HFF-Myc (cell line): Measurements from ENCODE around the gene AAGAB.
A peak's percentile ranks its signal among the peaks of the same experiment; 100 is the strongest.
"Not testable (repeated sequence)": the region's sequence is repeated elsewhere in the genome, so short reads cannot be mapped to it uniquely, and the experiment has no call there.

Source experiments
- DNase-seq: peaks from one replicate; pipeline ENCODE4 v3.0.0-alpha.2; 2011; ENCODE audit warnings: low read depth; ENCODE audit errors: extremely low read depth
- H3K4me3 ChIP-seq: replicated peaks from 2 replicates; pipeline ENCODE4 v1.5.1; 2011; ENCODE audit warnings: low read depth, mild to moderate bottlenecking, control low read depth, low read length
- CTCF ChIP-seq: IDR thresholded peaks from 2 replicates; pipeline ENCODE4 v1.5.1; 2012; ENCODE audit warnings: mild to moderate bottlenecking, low read depth, low read length, control low read depth; ENCODE audit errors: missing control alignments

The AAGAB gene

GRCh38 chr15:67266870-67267269 is 12.4 kb upstream of the AAGAB start:
- no peak overlapping the region for H3K4me3 ChIP-seq
- no peak for DNase-seq
- TF ChIP-seq CTCF = no peak

- DNase-seq = no peak
- no peak for TF ChIP-seq CTCF
- H3K4me3 ChIP-seq = no peak overlapping the region
Observed at GRCh38 chr15:67259806-67260205, 5.3 kb upstream of the AAGAB start.

- no peak for DNase-seq
- TF ChIP-seq CTCF = no peak
- no peak overlapping the region for H3K4me3 ChIP-seq
Observed at GRCh38 chr15:67259379-67259778, 4.9 kb upstream of the AAGAB start.

- not testable (repeated sequence) for H3K4me3 ChIP-seq, DNase-seq
Observed at GRCh38 chr15:67258412-67258811, 4.0 kb upstream of the AAGAB start.

- no peak for TF ChIP-seq CTCF
- no peak overlapping the region for H3K4me3 ChIP-seq
- no peak for DNase-seq
Observed at GRCh38 chr15:67256051-67256450, 1.6 kb upstream of the AAGAB start.

GRCh38 chr15:67253549-67254237 is 768 bp downstream of the AAGAB start:
- H3K4me3 ChIP-seq = peak overlapping the region; percentile 66
- TF ChIP-seq CTCF = no peak
- DNase-seq = no peak

DNA sequence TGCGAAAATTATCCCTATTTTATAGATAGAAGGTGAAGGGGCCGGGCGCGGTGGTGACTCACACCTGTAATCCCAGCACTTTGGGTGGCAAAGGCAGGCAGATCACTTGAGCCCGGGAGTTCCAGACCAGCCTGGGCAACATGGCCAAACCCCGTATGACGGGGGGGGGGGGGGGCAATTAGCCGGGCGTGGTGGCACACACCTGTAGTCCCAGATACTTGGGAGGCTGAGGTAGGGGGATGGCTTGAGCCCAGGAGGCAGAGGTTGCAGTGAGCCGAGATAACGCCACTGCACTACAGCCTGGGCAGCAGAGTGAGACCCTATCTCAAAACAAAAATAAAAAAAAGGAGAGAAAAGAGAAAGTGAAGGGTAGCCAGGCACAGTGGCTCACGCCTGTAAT is 1.4 kb downstream of the AAGAB start:
- TF ChIP-seq CTCF = no peak
- no peak for DNase-seq
- peak overlapping the region; percentile 66 for H3K4me3 ChIP-seq
